Stromal cell of bone marrow (primary cell): ENCODE results near the gene COPZ1.
A peak's percentile ranks its signal among the peaks of the same experiment; 100 is the strongest.

Experiments used
- DNase-seq: peaks from one replicate; pipeline ENCODE4 v3.0.0-alpha.2; 2012; ENCODE audit warnings: low read depth

The COPZ1 gene

DNA sequence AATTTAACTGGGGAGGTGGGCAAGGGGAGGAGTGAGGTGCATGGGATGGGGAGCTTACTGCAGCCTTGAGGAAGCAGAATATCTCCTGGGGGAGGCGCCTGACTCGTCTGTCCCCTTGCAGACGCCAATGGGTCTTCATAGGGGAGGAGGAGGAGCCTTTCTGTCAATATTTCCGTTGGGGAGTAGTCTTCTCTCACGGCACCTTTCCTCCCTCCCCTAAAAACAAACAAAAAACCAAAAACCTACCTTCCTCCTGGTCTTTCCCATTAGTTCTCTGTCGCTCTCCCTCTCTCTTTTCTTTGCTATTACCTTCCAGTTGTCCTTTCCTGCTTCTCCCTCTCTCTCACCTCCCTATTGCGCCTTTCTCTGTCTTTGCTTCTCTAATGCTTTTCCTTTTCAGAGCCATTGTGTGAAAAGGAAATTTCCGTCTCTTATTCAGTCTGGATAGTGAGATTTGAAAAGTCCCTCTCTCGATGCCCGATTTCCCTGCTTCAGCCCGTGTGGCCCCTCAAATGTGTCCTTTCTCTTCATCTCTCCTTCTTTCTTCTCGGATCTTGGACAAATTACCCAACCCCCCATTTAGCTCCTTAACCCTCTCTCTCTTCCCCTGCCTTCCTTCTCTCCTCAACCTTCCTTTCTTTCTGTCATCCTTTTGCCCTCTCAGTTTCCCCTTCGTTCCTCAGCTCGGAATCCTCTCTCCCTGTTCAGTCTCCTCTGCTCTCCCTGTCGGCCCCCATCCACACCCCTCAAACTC lies 33.4 kb downstream of the COPZ1 start:
- DNase-seq, result no peak

DNA sequence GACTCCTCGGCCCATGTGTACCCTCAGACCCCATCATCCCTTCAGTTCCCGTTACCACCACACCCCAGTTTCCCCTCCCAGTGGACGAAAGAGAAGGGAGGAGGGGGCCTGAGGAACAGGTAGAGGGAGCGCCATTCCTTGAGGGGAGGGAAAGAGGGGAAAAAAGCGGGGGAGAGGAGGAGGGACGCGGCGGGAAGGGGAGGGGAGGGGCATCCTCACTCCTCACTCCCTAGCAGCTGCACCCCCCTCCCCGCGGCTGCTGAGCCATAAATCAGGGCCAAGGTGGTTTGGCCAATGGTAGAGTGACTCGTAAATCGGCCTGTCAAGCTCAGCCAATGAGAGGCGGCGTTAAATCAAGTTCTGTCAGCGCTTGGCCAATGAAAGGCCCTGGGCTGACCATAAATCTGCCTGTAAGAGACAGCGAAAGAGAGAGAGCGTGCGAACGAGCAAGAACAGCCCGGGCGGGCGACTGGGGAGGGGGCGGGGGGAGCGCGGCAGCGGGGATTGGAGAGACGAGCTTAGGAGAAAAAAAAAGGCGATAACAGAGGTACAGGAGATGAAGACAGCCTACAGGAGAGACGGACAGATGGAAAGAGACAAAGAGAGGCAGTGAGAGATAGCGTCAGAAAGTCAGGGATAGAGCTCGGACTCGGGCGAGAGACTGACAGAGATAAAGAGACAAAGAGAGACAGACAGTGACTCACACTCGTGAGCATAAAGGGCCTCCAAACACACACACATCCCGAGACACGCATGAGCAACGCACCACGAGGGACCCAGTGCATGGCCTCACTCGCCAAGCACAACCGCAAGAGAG lies 34.2 kb downstream of the COPZ1 start:
- DNase-seq, result peak; percentile 99

DNA sequence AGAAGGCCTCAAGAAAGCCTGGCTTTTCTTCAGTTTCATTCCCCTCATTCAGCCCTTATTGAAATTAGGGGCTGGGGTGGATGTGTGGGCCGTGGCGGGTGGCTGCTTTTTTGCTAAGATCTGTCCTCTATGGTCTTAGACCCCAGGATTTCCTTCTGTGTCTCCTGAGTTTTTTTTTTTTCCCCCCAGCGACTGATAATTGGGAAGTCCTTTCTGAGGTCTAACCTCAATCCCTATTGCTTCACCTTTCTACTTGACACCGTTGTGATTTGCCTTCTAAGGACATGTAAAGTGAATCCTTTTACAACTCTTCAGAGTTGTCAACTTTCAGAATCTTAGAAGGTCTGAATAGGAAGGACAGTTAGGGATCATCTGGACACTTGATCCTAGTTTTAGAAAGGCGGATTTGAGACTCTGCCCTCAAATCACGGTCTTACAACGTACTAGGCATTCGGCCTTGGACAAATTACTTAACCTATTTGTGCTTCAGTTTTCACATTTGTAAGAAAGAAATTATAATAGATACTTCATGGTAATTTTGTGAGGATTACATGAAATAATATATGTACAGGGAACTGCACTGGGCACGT lies 34.9 kb downstream of the COPZ1 start:
- DNase-seq, result no peak

DNA sequence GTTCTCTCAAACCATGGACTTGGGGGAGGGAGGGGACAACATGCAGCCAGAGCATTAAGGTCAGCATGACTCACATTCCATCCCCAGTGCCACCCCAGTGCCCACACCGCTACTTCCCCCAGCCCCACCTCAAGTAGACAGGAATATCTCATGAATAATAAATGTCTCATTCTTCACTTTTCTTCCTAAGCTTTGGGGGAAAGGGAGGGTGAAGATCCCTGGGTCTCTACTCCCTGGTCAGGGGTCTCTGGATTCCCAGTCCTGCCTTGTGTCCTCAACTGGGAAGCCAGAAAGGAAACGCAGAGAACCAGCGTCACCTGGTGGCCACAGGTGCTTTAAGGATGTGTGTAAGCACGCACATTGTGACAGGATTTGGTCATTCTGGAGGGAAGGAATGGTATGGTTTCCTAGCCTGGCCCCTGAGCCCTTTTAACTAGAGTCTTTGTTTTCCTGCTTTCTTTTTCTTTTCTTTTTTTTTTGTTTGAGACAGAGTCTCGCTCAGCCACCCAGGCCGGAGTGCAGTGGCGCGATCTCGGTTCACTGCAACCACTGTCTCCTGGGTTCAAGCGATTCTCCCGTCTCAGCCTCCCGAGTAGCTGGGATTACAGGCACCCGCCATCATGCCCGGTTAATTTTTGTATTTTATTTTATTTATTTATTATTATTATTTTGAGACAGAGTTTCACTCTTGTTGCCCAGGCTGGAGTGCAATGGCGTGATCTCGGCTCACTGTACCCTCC lies 36.0 kb downstream of the COPZ1 start:
- DNase-seq, result peak; percentile 60

DNA sequence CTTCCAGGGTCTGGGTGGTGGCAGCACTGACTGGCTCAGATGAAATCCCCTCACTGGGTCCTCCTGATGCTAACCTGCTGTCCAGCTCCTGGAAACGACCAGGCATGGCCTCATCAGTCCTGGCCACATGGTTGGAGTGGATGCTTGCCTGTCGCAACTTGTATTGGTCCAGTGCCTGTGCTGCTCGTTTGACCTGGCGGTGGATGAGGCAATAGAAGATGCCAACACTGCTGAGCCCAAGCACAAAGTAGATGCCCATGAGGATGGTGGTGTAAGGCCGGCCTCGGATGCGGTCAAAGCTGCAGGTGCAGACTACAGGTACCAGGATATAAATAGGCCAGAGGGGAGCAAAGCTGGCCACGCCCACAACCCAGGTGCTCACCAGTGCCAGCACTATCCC lies 38.1 kb downstream of the COPZ1 start:
- no peak for DNase-seq

DNA sequence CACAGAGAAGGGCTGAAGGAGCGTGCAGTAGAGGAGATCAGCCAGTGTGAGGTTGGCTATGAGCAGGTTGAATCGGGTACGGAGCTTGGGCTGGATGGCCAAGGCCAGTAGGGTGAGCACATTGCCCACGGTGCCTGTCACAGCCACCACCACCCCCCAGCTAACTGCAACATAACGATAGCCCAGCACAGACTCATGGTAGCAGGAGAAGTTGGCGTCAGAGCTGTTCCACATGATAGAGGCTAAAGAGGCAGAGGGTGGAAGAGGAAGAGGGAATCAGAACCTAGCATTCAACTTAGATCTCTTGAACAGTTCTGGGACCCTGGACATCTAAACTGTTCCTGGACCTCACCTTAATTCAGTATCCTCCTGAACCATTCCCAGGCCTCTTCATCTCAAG lies 38.7 kb downstream of the COPZ1 start:
- no peak for DNase-seq

DNA sequence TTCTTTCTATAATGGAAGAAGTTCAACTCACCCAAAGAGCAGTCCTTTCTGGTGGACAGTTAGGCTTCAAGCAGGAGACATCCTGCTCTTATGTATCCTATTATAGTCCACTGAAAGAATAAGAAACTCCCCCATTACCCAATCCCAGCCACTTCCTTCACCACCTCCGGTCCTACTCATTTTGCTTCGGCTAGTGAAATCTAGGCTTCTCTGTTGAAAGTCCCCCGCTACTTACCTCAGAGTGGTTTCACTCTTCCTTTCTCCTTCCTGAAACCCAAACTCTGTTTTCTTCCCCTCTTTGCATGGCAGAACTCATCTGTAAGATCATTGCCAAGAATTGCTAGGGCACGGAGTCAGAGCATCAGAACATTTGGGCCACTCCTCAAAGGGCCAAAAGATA lies 39.5 kb downstream of the COPZ1 start, which contains the start of gene GPR84:
GPR84 (minus strand) TSS at position 74 of the 400 bp plus-strand sequence. CDS start 635 bp downstream, outside the sequence.
- no peak for DNase-seq

DNA sequence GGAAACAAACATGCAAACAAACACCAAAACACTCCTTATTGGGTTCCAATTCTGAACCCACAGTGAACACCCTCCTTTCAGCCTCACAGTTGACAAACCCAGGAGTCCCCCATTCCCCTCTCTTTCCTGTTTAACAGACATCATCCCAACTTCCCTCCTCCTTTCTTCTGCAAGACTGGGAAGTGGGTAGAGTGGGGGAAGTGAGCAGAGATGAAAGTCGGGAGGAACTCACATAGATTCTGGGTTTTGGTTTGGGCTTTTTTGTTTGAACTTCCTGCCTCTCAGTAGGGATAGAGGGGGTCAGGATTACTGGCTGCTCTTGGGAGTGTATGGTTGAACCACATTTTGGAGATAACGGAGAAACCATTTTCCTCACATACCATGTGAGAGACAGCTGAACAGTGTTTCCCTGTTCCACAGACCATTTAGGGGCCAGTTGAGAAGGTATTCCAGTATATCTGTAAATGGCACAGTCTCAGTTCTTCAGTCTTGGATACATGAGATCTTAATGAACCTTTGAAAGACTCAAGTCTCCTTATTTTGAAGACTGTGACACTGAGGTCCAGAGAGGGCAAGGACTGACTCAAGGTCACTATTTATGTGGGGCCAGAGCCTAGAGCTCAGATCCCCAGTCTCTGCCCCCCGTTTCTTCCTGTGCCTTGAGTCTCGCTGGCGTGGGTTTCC lies 43.2 kb downstream of the COPZ1 start:
- DNase-seq, result no peak

DNA sequence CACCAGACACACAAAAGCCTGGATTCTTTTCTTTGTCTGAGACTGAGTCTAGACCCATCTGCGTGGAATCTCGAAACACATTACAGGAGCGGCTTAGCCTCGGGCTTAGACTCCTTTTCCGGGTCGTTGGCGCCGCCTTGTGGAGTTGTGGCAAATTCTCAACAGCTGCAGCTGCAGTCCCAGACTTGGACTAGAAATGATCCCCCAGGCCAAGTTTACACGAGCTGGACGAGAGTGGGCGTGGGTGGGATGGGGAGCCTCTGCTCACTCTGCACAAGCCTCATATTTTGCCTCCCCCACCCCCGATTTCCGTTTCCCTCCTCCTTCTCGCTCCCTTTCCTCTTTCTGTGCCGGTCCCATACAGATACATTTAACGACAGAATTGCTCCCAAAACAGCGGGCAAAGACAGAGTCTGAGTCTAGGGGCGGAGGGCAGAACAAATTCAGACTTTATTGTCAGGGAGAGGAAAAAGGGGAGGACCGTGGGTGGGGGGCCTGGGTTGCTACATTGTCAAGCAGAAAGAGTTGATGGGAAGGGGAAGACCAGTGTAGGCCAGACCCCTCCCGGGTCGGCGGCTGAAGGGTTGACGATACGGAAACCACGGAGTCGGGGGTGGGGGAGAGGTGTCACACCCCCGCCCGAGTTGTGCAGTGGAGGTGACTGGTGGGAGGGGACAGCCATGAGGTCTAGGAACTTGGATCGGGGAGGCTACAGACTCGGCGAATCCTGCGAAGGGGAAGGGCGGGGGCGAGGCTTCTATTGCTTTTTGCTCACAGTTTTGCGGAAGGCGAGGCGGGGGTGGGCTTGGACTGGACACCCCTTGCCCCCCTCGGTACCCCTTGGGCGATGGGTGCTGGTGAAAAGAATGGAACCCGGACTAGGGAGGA lies 44.0 kb downstream of the COPZ1 start:
- DNase-seq, result peak; percentile 78

DNA sequence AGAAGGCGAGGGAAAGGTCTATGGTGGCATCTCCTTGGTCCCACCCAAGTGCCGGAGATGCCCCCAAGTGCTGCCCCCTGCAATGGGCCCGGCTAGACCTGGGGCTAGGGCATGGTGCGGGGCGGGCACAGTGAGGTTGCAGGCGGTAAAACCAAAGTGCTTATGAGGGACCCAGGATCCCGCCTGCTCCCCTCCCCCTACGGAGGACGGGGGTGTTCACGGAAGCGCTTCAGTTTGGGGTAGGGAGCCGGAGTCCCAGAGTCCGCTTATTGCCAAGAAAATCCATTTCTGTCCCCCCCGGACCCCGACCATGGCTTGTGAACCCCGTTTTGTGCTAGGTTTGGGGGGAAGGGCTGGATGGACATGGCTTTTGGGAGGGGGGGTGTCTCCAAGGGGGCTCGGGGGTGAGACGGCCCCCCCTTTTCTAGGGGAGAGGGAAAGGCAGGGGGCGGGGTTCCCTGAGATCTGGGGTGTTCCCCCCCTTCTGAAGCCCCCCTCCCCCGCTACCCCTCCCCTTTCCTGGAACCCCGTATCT lies 44.7 kb downstream of the COPZ1 start:
- no peak for DNase-seq

DNA sequence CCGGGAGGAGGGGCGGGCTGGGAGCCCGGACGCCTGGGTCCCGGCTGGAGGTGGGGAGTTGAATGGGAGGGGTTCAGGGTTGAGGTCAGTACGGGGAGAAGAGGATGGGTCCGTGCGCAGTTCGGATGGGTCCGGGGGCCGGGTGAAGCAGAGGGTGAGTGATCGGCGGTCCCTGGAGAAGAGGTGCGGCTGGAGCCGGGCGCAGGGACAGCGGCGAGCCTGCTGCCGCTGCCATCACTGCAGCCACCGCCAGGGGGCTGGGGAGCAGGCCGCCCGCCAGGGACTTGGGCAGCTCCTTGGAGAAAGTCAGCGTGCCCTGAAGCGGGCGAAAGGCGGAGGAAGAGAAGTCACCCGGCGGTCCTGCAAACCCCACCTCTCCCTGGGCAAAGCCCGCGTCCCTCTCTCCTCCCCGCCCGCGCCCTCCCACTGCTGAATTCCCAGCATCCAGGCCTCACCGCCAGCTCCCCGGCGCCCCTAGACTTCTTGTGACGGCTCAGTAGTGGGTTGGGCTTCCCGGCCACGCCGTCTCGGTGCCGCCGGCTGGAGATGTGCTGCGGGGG lies 45.3 kb downstream of the COPZ1 start:
- peak; percentile 67 for DNase-seq

DNA sequence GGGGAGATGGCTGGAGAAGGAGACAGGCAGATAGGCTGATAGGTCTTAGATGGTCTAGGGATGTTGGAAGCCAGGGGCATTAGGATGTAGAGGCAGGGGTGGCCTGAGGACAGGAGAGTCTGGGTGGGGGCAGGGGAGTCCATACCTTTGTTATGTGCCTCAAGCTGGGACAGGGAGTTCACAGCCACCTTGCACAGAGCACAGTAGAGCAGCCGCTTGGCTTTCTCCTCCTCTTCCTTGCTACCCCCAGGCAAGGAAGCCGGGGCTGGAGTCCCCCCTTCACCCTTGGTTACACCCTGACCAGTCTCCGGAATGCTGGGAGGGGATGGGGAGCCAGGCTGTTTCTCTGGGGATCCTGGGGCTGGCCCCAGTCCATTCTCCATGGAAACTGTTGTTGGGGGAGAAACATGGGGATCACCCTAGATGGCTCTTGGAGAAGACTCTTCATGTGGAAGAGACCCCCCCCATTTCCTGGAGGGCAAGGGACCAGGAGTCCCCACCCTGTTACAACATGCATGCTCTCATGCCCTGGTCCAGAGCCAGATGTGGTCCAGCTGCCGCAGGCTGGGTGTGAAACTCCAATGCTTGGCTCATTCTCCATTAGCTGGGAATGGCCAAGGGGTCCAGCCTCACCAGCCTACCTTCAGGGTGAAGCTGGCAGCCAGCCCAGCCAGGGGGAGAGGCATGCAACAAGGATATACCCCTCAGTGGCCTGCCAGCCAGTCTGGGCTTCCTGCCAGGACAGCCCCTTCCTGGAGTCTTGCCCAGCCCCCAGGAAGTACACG lies 46.6 kb downstream of the COPZ1 start:
- DNase-seq, result no peak

DNA sequence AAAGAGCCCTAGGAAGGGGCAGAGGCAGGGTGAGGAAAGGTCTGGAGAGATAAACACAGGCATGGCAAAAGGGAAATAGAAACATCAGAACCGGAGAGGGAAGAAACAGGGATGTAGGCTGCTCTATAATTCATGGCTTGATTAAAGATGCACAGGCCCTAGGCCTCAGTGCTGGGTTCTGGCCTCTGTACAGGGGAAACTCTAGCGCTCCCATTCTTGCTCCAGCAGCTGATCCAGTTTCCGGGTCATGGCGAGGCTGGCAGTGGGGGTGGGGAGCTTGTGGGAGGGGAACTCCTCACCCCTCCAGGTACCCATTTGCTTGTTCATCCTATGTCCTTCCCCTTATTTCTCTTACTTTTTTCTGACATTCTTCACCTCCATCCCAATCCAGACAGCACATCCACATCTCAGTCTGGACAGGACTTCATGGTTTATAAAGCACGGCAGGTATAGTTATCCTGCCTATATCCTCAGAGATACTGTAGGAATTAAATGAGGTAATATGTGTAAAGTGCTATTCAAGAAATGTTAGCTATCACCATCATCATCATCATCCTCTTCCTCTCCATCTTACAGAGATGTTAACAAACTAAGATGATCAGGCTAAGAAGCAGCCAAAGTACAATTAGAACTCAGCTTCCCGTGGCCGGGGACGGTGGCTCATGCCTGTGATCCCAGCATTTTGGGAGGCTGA lies 47.3 kb downstream of the COPZ1 start:
- no peak for DNase-seq

DNA sequence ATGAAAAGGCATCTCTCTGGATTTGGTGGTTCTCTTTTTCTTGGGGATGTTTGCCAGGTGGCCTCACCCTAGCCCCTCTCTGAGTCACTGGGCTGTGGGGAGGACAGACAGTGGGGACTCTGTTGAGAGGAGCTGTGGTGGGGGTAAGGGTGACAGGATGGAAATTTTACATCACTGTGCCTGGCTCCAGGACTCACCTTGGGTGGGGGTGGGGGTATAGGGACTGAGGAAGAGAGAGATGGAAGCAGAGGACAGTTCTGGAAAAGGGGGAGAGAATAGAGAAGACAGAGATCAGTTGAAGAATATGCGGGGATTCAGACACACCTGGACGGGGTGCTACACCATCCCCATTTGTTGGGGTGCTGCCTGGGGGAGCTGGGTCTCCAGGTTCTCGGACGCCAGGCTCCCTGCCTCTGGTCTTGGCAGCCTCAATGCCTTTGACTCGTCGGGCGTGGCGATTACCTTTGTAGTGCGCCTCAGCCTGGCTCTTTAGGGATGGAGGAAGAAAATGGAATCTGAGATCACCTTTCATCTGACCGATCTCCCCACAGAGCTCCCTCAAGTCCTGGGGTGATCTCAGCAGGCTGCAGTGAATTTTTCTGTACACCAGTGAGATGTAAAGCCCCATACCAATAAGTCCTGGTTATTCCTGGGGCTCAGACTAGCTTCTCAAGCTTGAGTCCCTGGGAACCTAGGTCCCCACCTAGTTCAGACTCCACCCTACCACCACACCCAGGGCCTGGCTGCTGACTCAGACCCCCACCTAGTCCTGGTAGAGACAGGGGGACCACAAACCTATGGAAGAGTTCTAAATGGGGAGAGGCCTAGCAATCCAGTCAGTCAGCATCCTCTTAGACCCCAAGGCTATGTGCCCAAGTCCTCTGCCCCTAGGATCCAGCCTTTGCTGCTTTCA lies 49.0 kb downstream of the COPZ1 start:
- DNase-seq, result no peak

DNA sequence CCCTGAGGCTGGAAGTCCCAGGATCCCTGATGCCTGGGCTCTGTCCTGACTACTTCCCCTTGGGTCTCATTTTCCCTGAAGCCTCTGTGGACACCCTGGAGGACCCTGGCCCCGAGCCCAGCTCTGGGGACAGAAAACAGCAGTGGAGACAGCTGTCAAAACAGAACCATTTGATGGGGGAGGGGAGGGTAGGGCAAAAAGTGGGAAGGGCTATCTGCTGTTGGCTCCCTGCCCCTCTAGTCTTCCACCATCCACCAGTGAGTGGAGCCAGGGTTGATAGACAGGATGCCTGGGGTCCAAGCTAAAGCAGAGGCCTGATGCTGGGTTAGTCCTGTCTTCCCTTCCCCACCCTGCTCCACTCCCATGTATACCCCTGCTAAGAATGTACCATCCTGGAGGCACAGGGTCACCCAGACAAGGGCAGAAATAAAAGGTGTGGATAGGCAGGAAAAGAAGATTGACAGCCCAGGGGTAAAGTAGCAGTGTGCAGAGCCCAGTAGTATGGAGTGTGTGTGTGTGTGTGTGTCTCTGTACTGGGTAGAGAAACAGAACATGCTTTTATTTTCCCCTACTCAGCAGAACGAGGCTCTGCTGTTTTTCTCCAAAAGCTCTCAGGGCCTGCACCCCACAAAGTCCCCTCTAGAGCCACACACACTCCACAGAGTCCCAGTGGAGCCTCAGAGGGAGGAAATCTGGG lies 49.8 kb downstream of the COPZ1 start:
- no peak for DNase-seq

DNA sequence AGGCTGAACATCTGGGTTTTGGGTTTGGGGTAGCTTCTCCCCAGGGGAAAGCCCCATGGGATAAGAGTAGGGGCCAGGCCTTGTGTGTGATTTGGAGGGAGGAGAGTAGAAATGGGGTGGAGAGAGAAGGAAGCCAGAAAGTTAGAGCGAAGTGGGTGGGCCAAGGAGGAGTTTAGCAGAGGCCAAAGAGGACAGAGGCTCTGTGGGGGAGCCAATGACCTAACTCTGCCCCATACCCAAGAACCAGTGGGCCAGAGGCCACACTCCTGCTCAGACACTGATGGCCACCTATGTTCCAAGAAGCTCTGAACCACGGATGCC lies 50.3 kb downstream of the COPZ1 start:
- DNase-seq, result no peak

DNA sequence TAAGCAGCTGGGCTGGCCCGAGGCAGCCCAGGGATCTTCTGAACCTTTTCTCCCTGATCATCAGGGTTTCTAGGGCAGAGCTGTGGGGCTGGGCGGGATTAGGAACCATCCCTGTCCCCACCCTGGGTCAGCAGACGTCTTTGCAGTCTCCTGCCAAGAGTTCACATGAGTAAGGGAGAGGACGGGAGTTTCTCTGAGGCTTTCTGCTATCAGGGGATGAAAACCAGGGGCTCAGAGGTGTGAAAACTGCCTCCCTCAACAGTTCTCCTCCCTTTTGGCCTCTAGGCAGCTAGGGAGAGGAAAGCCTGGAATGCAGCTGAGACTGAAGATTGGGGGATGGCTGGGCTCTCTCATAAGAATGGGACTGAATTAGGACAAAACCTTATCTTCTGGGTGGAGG lies 51.7 kb downstream of the COPZ1 start:
- no peak for DNase-seq
